Activated CD4-positive, CD25-positive, alpha-beta regulatory T cell treated with anti-CD3 and anti-CD28 coated beads, Interleukin-2, amount 50 U/mL, for 24 hours (primary cell): ENCODE results near the gene THOC2.
"Not testable (repeated sequence)": the region's sequence is repeated elsewhere in the genome, so short reads cannot be mapped to it uniquely, and the experiment has no call there.

Source experiments
- ATAC-seq, 2 donors: fragments of 150-1000 bp; cut with Tn5 transposase; one replicate each; pipeline ENCODE4 v1.10.0; 2021; ENCODE audit warnings: mild to moderate bottlenecking in 1 of 2, moderate library complexity in 1 of 2

THOC2 gene

DNA sequence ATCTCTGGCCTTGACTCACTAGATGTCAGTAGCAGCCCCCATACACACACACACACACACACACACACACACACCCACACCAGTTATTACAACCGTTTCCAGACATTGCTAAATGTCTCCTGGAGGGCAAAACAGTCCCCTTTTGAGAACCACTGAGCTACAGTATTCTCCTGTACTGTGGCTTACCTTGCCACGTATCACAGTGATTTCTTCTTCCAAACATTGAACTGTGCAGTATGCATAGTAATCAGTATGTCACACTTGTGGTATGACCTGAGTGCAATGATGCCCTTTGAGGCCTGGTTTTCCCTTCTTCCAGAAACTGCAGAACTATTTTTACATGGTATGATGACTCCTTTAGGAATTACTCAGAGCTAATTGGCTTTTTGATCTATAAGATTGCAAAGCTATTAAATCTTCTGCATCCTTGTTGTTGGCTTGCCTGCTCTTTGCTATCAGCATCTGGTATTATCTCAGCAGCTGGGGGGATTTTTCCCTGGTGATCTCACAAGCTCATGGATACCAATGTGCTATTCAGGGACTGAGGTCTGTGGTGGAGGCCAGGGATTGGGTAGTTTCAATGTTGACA, 3.6 kb upstream of the THOC2 start:
- ATAC-seq = no peak

DNA sequence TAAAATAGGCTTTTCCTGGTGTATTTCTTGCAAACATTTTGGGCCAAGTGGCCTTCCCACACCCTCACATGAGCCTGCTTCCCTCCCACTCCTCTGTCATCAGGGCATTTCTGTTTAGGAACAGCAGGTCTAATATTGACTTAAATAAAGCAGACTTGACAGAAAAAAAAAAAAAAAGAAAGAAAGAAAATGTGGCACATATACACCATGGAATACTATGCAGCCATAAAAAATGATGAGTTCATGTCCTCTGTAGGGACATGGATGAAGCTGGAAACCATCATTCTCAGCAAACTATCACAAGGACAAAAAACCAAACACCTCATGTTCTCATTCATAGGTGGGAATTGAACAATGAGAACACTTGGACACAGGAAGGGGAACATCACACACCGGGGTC, 2.3 kb upstream of the THOC2 start:
- not testable (repeated sequence) for ATAC-seq

DNA sequence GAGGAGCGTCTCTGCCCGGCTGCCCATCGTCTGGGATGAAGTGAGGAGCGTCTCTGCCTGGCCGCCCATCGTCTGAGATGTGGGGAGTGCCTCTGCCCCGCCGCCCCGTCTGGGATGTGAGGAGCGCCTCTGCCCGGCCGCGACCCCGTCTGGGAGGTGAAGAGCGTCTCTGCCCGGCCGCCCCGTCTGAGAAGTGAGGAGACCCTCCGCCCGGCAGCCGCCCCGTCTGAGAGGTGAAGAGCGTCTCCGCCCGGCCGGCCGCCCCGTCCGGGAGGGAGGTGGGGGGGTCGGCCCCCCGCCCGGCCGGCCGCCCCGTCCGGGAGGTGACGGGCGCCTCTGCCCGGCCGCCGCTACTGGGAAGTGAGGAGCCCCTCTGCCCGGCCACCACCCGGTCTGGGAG, 1.2 kb upstream of the THOC2 start:
- not testable (repeated sequence) for ATAC-seq

DNA sequence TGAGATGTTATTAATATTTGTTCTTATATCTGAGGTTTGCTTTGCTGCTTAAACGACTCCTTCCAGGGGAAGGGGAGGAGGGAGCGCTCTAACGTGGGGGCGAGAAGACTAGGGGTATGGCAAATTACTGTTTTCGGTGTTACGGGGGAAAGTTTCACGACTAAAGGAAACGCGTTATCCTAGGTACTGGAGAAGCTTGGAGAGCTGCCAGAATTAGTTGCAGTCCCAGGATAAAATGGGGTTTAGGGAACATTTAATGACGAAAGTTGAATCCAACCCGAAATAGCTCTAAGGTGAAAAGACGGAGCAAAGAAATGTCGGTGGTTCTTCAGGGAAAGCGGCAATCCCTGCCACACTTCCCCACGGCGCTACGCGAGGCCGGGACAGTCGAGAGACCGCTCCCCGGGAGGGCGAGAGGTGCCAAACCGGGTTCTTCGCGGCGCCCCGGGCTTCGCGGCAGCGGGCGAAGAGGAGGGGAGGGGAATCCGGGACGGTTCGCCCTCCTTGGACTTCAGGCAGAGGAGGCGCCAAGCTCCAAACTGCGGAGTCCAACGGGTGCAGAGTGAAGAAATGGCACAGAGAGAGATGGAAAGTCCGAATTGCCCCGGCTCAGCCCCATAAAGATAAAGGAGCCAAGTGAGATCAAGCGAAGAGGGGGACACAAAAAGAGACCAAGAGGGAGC, 724 bp downstream of the THOC2 start:
- ATAC-seq = peak; percentile 14 to 27

DNA sequence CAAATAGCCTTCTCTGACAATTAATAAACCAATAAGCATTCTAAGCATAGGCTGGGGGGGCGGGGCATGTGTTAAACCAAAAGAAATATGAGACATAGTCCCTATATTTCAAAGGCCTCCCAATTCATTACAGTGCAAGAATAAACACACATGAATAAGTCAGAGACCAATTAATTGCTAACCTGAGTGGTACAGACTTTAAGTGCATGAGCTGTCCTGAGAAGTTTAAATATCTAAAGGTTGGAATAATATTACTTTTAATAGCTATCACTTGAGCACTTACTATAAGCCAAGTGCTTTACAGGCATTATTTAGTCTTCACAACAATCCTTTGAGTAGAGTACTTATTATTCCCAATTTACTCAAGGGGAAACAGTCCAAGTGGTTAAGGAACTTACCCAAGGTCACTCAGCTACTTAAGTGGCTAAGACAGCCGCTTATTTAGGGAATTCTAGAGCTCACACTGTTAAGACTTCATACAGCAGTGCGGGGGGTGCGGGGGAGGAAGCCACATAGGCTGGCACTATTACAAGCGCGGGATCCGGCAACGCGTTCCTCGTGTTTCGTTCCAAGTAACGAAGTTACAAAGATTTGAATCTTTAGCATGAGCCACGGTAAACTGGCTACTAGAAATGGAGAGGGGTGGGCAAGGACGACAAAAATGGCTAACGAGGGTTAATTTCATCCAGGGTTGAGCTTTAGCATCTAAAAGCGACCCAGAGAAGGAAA, 1.4 kb downstream of the THOC2 start:
- ATAC-seq = no peak

DNA sequence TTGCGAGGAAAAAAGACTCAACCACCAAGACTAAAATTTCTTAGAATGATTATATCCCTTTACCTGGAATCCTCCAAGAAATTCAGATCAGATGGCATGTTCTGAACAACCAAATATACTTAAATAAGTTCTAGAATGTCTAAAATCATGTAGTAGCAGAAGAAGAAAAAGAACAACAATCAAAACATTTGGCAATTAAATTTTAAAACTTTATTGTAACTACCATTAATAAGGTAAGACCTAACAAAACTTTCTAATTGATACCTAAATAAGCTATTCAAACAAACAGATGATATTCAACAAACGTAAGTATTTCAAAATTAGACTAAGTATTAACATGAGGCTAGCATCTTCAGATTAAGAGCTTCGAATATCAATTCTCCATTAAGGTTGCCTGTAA, 4.3 kb downstream of the THOC2 start:
- no peak for ATAC-seq

DNA sequence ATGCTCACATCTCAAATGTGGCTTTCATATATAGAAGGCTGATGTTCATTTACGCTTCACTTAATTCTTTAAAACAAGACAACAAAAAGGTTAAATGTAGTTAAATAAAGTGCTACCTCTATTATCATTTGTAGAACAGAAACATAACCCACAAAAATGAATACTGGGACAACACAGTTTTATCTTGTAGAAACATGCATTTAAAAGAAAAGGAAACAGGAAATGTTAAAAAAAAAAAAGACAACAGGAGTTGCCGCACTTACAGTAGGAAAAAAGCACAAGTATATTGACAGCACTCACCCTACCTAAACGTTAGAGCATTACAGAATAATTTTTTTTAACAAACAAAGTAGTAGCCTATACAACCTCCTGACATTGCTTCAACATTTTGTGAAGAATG, 4.8 kb downstream of the THOC2 start:
- ATAC-seq = no peak

DNA sequence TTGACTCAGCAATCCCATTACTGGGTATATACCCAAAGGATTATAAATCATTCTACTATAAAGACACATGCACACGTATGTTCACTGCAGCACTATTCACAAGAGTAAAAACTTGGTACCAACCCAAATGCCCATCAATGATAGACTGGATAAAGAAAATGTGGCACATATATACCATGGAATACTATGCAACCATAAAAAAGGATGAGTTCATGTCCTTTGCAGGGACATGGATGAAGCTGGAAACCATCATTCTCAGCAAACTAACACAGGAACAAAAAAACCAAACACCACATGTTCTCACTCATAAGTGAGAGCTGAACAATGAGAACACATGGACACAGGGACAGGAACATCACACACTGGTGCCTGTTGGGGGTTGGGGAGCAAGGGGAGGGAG, 10.7 kb downstream of the THOC2 start:
- ATAC-seq = not testable (repeated sequence)

DNA sequence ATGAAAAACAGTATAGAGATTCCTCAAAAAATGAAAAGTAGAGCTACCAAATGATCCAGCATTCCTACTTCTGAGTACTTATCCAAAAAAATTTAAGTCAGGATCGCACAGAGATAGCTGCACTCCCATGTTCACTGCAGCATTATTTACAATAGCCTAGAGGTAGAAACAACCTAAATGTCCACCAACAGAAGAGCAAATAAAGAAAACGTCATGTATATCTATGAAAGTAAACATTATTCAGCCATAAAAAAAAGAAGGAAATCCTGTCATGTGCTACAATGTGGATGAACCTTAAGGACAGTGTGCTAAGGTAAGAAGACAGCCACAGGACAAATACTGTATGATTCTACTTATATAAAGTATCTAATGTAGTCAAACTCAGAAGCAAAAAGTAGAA, 12.4 kb downstream of the THOC2 start:
- no peak for ATAC-seq

DNA sequence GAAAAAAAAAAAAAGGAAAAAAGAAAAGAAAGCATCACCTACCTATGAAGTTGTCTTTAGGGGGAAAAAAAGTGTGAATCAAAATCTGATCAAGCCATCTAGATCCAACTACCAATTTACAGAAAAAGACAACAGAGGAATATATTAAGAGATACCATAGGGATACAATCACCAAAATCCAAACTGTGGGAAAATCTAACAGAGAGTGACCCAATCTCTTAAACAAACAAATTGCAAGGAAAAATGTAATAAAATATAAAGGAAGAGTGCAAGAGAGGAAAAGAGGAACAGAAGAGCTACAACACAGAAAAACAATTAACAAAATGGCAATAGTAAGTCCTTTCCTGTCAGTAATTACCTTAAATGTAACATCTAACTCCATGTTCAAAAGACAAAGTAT, 19.0 kb downstream of the THOC2 start:
- ATAC-seq = no peak

DNA sequence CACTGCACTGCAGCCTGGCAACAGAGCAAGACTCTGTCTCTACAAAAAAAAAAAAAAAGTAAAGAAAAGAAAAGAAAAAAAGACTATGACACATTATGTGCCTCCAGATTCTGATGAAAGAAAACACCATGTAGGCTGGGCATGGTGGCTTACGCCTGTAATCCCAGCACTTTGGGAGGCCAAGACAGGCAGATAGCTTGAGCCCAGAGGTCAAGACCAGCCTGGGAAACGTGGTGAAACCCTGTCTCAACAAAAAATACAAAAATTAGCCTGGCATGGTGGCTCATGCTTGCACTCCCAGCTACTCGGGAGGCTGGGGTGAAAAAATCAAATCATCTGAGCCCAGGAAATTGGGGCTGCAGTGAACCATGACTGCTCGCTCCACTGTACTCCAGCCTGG, 19.4 kb downstream of the THOC2 start:
- ATAC-seq = no peak

DNA sequence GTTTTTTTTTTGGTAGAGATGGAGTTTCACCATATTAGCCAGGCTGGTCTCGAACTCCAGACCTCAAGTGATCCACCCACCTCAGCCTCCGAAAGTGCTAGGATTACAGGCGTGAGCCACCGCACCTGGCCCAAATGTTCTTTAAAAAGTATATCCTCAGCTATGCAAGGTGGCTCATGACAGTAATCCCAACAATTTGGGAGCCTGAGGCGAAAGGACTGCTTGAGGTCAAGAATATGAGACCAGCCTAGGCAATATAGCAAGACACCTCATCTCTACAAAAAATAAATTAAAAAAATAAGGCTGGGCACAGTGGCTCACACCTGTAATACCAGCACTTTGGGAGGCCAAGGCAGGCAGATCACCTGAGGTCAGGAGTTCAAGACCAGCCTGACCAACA, 21.7 kb downstream of the THOC2 start:
- ATAC-seq = not testable (repeated sequence)

DNA sequence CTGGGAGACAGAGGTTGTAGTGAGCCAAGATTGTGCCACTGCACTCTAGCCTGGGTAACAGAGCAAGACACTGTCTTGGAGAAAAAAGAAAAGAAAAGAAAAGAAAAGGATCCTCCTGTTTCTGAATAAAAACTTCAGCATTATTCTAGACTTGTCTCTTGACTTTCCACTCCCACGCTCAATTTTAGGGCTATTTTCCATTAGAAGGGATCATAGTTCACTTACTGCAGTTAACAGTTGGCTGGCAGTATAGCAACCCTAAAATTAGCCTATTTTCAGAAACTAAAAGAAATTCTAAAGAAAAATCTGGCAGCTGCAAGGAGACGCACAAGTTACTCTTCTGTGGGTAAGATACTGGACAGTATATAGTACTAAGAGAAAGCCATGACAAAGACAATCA, 28.1 kb downstream of the THOC2 start:
- no peak for ATAC-seq

DNA sequence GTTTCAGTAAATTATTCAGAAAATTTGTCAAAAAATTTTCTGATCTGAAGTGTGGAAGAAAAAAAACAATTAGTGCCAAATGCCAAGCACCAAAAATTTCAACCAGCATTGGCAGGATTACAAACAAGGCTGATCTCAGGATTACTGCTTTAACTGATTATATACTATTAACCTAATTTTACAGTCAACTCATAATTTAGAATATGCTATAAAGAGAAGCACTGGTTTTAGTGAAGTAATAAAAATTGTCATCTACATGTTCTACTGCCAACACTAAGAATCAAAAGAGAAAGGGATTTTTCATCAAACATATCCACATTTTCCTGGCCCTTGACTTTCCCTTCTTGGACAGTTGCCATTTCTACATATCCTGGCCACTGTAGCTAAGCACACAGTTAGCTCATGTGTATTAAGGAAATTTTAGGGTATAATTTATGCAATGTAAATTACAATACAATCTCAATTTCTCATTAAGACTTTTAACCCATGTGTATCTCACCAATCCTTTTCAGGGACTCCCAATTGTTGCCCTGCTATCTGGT, 33.8 kb downstream of the THOC2 start:
- no peak for ATAC-seq

DNA sequence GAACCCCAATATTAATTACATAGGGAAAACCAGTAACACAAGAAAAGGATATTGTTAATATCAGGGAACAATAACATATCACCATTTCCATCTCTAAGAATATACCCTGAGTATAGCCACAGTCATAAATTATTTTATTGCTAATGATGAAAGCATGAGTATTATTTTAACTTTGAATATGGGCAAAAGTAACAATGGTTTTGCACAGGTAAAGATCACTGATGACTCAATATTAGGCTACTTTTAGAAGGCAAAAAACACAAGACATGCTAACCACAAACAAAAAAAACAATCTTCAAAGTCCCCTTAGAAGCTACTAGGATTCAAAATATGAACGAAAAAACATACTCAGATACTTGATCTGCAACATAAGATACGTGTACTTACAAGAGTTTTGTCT, 36.5 kb downstream of the THOC2 start:
- peak in 1 of 2 donors; percentile 48 for ATAC-seq

DNA sequence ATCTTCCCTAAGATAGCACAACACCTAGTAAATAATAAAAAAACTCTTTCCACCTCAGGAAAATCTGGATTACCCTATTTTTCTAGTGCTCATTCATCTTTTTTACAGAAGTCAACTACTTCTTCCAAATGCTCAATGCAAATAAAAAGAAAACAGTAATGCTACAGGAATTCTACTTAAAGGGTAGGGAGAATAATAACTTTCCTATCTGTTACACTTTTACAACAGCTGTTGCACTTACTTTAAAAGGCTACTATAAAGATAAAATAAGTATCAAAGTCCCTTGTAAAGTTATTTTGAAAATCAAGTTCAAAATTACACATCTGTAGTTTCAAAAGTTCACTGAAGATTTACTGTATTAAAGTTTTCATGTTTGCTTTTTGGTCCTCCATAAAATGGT, 37.6 kb downstream of the THOC2 start:
- no peak for ATAC-seq

DNA sequence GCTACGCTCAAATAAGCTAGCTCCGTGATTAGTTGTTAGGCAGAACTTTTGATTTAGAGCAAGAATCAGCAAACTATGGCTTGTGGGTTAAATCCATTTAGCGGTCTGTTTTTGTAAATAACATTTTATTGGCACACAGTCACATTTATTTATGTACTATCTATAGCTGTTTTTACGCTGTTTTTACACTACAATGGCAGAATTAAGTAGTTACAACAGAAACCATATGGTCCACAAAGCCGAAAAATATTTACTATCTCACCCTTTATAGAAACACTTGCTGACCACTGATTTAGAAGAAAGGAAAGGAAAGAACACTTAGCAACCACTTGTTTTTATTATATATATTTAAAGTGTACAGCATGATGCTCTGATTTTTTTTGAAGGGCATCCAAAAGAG, 41.1 kb downstream of the THOC2 start:
- ATAC-seq = no peak

DNA sequence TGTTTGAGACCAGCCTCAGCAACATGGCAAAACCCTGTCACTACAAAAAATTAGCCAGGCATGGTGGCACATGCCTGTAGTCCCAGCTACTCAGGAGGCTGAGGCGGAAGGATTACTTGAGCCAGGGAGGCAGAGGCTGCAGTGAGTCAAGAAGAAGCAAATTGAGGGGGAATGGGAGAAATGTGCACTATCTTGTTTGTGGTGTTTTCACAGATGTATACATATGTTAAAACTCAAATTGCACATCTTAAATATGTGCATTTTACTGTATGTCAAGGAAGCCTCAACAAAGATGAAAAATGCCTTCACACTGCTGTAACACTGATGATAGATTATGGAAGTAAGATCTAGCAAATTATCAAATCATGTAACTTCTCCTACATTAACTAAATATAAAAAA, 44.3 kb downstream of the THOC2 start:
- ATAC-seq = no peak

DNA sequence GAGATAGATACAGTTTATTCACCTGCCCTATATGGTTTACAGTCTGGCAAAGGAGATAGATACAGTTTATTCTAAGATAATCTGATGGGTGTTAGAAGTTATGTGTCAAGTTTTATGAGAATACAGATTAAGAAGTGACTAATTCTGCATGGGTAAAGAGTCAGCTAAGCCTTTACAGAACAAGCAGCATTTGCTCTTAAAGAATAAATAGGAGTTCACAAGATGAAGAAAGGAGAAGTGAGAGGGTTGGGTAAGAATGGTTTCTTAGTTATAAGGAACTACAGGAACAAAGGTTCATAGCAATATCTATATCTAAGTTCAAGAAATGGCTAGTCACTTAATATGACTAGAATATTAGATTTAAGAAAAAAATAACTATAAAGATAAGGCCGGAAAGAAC, 47.6 kb downstream of the THOC2 start:
- ATAC-seq = no peak

DNA sequence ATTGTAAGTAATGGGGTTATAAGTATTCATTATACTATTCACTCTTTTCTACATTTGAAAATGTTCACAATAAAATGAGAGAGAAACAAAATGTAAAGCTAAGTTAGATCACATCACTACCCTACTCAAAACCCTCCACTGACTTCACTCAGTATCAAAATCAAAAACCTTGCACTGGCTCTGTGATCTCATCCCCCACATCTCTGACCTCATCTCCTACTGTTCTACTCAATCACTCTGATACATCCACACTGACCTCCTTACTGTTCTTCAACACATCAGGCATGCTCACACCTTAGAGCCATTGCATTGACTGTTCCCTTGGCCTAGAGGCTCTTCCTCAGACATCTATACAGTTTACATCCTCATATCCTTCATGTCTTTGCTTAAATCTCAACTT, 50.7 kb downstream of the THOC2 start:
- no peak for ATAC-seq

DNA sequence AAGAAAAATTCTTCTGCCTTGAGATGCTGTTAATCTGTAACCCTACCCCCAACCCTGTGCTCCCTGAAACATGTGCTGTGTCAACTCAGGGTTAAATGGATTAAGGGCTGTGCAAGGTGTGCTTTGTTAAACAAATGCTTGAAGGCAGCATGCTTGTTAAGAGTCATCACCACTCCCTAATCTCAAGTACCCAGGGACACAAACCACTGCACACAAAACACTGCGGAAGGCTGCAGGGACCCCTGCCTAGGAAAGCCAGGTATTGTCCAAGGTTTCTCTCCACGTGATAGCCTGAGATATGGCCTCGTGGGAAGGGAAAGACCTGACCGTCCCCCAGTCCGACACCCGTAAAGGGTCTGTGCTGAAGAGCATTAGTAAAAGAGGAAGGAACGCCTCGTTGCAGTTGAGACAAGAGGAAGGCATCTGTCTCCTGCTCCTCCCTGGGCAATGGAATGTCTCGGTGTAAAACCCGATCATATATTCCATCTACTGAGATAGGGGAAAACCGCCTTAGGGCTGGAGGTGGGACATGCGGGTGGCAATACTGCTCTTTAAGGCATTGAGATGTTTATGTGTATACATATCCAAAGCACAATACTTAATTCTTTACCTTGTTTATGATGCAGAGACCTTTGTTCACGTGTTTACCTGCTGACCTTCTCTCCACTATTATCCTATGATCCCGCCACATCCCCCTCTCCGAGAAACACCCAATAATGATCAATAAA, 53.0 kb downstream of the THOC2 start:
- not testable (repeated sequence) for ATAC-seq

DNA sequence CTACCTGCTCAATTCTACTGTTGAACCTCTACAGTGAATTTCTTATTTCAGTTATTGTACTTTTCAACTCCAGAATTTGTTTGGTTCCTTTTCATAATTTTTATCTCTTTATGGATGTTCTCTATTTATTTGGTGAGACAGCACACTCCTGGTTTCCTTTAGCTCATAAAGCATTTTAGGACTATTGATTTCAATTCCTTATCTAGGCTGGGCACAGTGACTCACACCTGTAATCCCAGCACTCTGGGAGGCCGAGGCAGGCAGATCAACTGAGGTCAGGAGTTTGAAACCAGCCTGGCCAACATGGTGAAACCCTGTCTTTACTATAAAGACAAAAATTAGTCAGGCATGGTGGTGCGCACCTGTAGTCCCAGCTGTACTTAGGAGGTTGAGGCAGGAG, 57.7 kb downstream of the THOC2 start:
- no peak for ATAC-seq

DNA sequence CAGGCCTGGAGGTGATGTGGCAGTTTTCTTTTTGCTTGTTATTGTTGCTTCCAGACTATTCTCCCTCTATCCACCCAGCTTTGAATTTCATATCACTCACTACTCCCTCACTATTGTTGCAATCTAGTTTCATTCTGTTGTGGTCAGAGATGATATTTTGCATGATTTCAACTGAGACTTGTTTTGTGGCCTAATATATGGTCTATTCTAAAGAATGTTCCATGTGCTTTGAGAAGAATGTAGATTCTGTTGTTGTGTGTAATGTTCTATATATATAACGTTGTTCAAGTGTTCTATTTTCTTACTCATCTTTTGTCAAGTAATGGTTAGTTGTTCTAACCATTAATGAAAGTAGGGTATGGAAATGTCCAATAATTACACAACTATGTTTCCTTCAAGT, 59.0 kb downstream of the THOC2 start:
- ATAC-seq = no peak
